ENCODE results near the gene HSD17B8.

The HSD17B8 gene

DNA sequence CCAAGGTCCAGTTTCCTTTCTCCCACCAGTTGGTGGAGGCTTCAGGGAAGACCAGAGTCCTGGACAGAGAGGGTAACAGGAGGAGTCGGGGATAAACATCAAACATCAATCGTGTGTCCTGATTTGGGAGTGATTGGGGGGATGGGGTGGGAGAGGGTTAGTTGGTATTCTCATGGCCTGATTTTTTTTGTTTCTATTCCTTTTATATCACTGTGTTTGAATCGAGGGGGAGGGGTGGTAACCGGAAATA lies 365 bp upstream of the HSD17B8 start:
- no peak for TF ChIP-seq CTCF (IDR thresholded peaks at IDR 0.05; ENCODE audit: low read depth, low read length)
- H3K27me3 ChIP-seq = no peaks in the 10 kb centered on the region
- H3K4me1 ChIP-seq = no peaks in the 10 kb centered on the region; the same call in 1 of the 2 replicates
- H3K9me3 ChIP-seq = no peaks in the 10 kb centered on the region
- H3K4me3 ChIP-seq (ENCODE audit: low read depth, low read length) = no peak overlapping the region
- no peak for DNase-seq
- peaks cover 23% of the 10 kb centered on the region for H3K36me3 ChIP-seq

DNA sequence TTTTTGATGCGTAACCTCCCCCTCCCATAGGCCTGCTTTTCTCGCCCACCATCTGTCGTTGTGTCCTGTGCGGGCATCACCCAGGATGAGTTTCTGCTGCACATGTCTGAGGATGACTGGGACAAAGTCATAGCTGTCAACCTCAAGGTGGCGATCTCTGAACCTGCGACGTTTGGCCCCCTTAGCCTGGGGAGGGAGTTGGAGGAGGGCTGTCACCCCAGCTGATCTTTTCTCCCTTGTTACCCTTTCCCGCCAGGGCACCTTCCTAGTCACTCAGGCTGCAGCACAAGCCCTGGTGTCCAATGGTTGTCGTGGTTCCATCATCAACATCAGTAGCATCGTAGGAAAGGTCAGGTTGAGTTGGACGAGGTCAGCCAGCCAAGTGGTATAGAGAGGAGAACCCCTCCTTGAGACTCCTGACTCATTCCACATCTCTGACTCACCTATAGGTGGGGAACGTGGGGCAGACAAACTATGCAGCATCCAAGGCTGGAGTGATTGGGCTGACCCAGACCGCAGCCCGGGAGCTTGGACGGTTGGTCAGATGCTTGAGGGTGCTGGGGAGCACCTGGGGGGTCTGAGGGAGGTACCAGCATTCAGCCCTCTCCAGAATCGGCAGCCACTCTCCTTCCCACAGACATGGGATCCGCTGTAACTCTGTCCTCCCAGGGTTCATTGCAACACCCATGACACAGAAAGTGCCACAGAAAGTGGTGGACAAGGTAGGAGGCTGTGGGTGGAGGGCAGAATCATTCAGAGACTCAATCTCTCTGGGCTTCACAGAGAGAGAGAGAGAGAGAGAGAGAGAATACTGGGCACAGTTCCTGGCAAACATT lies 954 bp downstream of the HSD17B8 start:
- Histone ChIP-seq H3K4me3 (ENCODE audit: low read depth, low read length) (peak overlapping the region; percentile 69), H3K9me3 (no peaks in the 10 kb centered on the region), H3K4me1 (no peaks in the 10 kb centered on the region; the same call in 1 of the 2 replicates), H3K36me3 (peaks cover 23% of the 10 kb centered on the region), H3K27me3 (no peaks in the 10 kb centered on the region)
- TF ChIP-seq CTCF (IDR thresholded peaks at IDR 0.05; ENCODE audit: low read depth, low read length) = peak; percentile 19; the same call in 1 of the 2 replicates
- no peak for DNase-seq

DNA sequence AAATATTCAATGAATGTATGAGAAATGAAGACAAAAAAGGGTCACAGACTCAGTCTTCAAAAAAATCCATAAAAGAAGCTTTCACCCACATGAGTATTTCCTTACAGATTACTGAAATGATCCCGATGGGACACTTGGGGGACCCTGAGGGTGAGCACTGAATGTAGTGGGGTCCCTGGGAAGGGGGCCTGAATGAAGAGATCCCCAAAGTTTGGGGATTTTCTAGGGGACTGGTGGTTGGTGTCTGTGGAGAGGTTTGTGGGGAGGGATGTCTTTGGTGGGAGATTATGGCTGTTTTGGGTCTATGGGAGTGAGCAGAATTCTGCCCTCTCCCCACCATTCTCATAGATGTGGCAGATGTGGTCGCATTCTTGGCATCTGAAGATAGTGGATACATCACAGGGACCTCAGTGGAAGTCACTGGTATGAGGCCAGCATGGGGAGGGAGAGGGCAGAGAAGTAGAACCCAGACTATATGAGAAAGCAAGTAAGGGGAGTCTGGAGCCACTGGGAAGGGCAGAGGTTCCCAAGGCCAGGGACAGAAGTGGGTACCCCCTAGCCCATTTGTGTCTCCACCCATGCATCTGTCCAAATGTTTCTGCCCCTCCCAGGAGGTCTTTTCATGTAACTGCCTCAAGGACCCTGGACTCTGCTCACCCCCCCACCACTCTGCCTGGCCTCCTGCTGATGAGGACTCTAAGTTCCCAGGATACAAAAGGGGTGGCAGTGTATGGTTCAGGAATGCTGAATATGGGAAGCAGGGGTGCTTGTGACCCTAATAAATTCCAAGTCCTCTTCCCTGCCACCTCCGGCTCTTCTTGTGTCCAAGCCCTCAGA lies 1.8 kb downstream of the HSD17B8 start:
- Histone ChIP-seq H3K9me3 (no peaks in the 10 kb centered on the region), H3K4me1 (no peaks in the 10 kb centered on the region; the same call in 1 of the 2 replicates), H3K36me3 (peaks cover 23% of the 10 kb centered on the region), H3K4me3 (ENCODE audit: low read depth, low read length) (no peak overlapping the region), H3K27me3 (no peaks in the 10 kb centered on the region)
- TF ChIP-seq CTCF (IDR thresholded peaks at IDR 0.05; ENCODE audit: low read depth, low read length) = no peak
- DNase-seq = no peak

DNA sequence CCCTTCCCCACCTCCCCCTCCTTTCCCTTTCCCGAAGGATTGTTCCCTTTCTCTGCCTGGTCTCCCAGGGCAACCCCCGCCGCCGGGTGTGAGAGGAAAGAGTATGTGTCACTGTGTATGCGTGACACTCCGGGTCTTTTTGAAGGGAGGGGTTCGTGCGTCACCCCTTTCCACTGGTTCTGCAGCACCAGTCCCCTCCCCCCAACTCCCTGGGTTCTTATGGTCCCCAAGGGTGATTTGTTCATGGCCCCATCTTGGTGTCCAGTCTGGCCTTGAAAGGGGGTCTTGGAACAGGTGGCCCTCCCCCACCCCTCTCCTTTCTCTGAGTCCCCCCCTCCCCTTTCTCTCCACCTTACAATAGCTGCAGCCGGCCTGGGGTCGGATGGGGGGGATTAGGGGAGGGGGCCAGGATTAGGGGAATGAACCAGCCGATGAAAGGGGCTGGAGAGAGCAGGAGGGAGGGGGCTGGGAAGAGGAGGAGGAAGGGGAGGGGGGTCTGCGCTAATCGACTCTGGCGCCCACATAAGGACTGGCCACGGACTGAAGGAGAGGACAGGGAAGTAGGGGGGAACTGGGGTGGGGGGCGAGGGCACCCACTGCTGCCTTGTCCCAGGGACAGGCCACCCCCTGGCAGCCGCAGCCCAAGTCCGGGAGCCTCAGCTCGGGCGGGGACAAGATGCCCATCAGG lies 2.6 kb downstream of the HSD17B8 start:
- TF ChIP-seq CTCF (IDR thresholded peaks at IDR 0.05; ENCODE audit: low read depth, low read length) = no peak
- no peak for DNase-seq
- H3K36me3 ChIP-seq = peaks cover 21% of the 10 kb centered on the region
- no peaks in the 10 kb centered on the region for H3K9me3 ChIP-seq
- peak overlapping the region; percentile 94 for H3K4me3 ChIP-seq (ENCODE audit: low read depth, low read length)
- H3K4me1 ChIP-seq = no peaks in the 10 kb centered on the region; the same call in 1 of the 2 replicates
- H3K27me3 ChIP-seq = no peaks in the 10 kb centered on the region

DNA sequence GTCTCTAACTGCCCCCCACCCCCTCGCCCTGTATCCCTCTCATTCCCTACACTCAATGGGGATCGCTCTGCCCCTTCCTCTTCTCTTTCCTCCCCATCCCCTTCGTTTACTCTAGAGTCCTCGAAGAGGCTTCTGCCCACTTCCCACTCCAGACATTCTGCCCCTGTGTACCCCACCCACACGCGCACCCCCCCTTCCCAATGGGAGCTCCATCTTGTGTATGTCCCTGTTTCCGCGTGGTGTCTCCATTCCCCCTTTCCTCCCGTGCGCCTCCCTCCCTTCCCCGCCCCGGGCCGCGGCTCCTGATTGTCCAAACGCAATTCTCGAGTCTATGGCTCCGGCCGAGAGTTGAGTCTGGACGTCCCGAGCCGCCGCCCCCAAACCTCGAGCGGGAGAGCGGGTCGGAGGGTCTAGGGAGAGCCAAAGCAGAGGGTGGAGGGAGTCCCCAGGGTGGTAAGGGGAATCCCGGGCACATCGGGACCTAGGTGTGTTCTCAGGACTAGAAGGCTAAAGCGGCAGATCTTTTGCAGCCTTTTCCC lies 3.2 kb downstream of the HSD17B8 start:
- Histone ChIP-seq H3K36me3 (peaks cover 15% of the 10 kb centered on the region), H3K27me3 (no peaks in the 10 kb centered on the region), H3K9me3 (no peaks in the 10 kb centered on the region), H3K4me1 (no peaks in the 10 kb centered on the region; the same call in 1 of the 2 replicates), H3K4me3 (ENCODE audit: low read depth, low read length) (peak overlapping the region; percentile 94)
- peak; percentile 52 for DNase-seq
- TF ChIP-seq CTCF (IDR thresholded peaks at IDR 0.05; ENCODE audit: low read depth, low read length) = no peak
